Measurements from ENCODE around the gene SOCS6.

Gene SOCS6

DNA sequence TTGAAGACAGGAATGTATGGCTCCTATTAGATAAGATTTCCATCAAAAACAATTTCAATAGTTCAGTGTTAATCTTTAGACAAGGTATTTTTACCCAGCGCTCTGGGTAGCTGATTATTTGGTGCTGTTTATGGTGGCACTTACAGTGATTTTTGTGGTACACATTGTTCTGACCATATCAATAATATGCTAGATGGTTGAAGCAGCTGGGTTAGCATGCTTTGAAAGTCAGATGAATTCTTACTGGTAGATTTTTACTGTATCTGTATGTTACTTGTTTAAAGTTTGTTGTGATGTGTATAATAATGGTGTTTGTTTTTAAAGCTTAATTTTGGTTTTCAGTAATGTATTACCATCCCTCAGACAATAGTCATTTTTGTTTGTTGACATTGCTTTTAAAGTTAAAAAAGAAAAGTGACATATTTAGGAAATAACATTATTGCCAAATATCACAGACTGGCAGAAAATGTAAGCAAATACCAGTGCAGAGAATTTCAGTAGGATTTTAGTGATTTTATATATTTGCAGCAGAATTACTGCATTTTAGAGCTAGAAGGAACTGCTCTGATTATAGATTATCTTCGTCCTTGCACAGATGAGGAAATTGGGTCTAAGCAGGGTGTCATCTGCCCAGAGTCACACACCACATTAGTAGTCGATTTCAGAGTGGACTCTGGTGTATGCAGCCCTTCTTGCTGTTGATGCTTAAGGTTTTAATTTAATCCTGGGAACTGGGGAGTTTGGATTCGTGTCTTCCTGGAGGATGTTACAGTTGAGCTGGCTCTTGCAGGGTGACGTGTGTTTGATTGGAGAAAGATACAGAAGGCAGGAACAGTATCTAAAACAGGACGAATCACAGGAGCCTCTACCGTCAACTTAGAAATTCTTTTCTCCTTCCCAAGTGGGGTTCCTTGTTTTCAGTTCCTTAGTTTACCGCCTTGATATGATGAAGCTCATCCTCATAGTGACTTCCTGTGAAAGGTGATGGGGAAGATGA, 6.6 kb downstream of the SOCS6 start:
- Histone ChIP-seq H4K20me1 (peaks cover 97% of the 10 kb centered on the region), H3K4me2 (no peak overlapping the region), H3K4me1 (peaks cover 56% of the 10 kb centered on the region), H3K27ac (no peak overlapping the region), H3K9ac (no peak overlapping the region), H3K27me3 (no peaks in the 10 kb centered on the region), H3K9me3 (peaks cover 15% of the 10 kb centered on the region), H3K4me3 (no peak overlapping the region), H3K36me3 (peaks cover 26% of the 10 kb centered on the region)
- TF ChIP-seq Cebpa-rat (IDR thresholded peaks at IDR 0.05) = no peak

DNA sequence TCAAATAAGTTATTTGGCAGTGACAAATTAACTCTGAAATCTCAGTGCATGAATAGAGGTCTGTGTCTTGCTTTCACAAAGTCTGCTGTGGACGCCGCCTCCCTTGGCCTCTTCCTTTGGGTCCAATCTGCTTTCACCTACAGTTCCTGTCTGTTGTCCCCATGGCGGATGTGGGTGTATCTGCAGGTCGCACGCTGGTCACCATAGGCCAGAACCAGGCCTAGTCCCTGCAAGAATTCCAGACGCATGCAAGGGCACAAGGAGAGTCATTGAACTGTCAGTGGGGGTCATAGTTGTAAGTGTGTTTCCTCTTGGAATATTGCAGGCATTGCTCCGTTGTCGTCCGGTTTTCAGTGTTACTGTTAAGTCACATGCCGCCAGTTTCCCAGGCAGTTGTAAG, 7.4 kb downstream of the SOCS6 start:
- H3K27ac ChIP-seq = no peak overlapping the region
- H3K4me3 ChIP-seq = no peak overlapping the region
- no peaks in the 10 kb centered on the region for H3K27me3 ChIP-seq
- peaks cover 97% of the 10 kb centered on the region for H4K20me1 ChIP-seq
- no peak overlapping the region for H3K9ac ChIP-seq
- H3K4me2 ChIP-seq = no peak overlapping the region
- no peak for TF ChIP-seq Cebpa-rat (IDR thresholded peaks at IDR 0.05)
- H3K9me3 ChIP-seq = peaks cover 21% of the 10 kb centered on the region
- H3K4me1 ChIP-seq = peaks cover 48% of the 10 kb centered on the region
- H3K36me3 ChIP-seq = peaks cover 33% of the 10 kb centered on the region

DNA sequence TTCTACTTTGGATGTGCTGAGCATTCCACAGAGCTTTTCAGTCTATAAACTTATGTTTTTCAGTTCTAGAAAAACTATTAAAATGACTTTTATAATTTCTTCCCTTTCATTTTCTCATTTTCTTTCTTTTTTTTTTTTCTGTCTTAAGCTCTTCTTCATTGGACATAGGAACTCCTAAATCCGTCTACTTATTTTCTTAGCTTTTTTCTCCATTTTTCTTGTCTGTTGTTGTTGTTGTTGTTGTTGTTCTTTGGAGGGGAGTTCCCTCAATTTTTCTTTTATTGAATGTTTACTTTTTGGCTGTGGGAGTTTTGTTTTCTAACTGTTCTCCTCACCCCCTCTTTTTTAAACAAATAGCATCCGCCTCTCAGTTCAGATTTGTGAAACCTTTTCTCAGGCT, 7.9 kb downstream of the SOCS6 start:
- no peak overlapping the region for H3K27ac ChIP-seq
- no peak overlapping the region for H3K9ac ChIP-seq
- H3K4me2 ChIP-seq = no peak overlapping the region
- peaks cover 97% of the 10 kb centered on the region for H4K20me1 ChIP-seq
- peaks cover 43% of the 10 kb centered on the region for H3K4me1 ChIP-seq
- no peak for TF ChIP-seq Cebpa-rat (IDR thresholded peaks at IDR 0.05)
- no peak overlapping the region for H3K4me3 ChIP-seq
- peaks cover 25% of the 10 kb centered on the region for H3K9me3 ChIP-seq
- H3K36me3 ChIP-seq = peaks cover 33% of the 10 kb centered on the region
- H3K27me3 ChIP-seq = no peaks in the 10 kb centered on the region

DNA sequence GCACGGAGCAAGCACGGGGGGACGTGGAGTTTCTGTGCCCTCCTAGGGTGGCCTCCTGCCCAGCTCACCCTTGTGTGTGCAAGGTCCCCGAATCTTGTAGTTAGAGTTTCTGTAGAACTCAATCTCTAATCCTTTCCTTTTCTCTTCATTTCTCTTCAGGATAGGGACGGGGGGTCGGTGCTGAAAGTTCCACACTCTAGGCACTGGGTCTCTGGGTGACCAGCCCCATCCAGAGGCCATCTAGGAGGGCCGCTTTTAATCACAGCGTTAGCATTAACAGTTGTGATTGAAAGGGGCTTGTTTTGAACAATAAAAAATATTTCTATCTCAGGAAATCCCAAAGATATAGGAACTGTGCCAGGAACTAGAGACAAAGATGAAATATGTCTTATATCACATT, 10.5 kb downstream of the SOCS6 start:
- Histone ChIP-seq H3K36me3 (peaks cover 27% of the 10 kb centered on the region), H3K4me3 (no peak overlapping the region), H3K9ac (no peak overlapping the region), H3K27me3 (no peaks in the 10 kb centered on the region), H3K27ac (no peak overlapping the region), H3K4me1 (peaks cover 17% of the 10 kb centered on the region), H4K20me1 (peaks cover 95% of the 10 kb centered on the region), H3K4me2 (no peak overlapping the region), H3K9me3 (peaks cover 36% of the 10 kb centered on the region)
- TF ChIP-seq Cebpa-rat (IDR thresholded peaks at IDR 0.05) = no peak

DNA sequence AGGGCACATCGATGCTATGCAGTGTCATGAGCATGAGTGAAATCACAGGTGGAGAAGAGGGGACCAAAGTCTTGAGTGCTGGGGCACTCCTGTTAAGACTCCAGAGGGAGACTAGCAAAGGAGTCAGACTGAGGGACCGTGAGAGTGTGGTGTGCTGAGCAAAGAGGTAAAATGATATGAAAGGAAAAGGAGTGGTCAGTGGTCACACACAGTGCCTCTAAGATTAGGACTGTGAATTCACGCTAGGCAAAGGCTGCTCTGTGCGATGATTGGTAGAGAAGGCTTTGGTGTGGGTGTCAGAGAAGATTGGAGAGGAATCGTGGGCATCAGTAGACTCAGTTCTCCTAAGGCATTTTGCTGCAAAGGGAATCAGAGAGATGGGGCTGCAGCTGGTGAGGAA, 12.8 kb downstream of the SOCS6 start:
- Histone ChIP-seq H3K36me3 (peaks cover 30% of the 10 kb centered on the region), H3K4me1 (no peaks in the 10 kb centered on the region), H4K20me1 (peaks cover 92% of the 10 kb centered on the region), H3K9ac (no peak overlapping the region), H3K4me2 (no peak overlapping the region), H3K27me3 (no peaks in the 10 kb centered on the region), H3K9me3 (peaks cover 44% of the 10 kb centered on the region), H3K4me3 (no peak overlapping the region), H3K27ac (no peak overlapping the region)
- TF ChIP-seq Cebpa-rat (IDR thresholded peaks at IDR 0.05) = no peak

- Histone ChIP-seq H3K4me3 (no peak overlapping the region), H3K36me3 (peaks cover 14% of the 10 kb centered on the region; the same call in 1 of the 2 replicates), H3K27ac (no peak overlapping the region), H3K9ac (no peak overlapping the region), H3K27me3 (no peaks in the 10 kb centered on the region), H4K20me1 (peaks cover 97% of the 10 kb centered on the region), H3K4me2 (no peak overlapping the region), H3K4me1 (no peaks in the 10 kb centered on the region), H3K9me3 (peaks cover 41% of the 10 kb centered on the region)
- TF ChIP-seq Cebpa-rat (IDR thresholded peaks at IDR 0.05) = no peak
Observed at GRCh38 chr18:70308555-70309294, 19.9 kb downstream of the SOCS6 start.

DNA sequence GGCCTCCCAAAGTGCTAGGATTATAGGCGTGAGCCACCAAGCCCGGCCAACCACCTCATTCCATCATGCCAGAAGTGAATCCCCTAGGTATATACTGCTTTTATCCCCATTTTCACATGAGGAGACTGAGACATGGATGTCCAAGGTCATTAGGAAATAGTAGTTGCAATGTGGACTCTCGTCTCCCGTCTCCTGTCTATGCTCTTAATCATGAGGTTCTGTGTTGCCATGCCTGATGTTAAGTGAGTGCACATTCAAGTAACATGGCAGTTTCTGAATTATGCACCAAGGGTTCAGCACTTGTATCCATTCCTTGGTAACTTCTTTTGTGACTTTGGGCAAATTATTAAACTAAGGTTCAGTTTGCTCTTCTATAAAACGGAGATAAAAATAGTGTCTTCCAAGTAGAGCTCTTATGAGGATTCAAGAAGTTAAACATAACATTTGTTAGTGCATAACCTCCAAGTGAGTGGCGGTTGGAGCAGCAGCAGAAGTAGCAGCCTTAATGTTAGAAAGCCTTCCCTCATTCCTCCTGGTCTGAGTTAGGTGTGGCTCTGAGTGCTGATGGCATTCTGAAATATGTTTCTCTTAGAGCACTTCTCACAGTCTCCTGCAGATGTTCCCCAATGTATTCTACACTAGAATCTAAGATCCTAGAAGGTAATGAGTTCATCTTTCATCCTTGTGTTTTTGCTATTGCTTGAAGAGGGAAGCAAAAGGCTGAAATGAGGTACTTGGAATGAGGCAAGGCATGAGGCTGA, 21.9 kb downstream of the SOCS6 start:
- no peaks in the 10 kb centered on the region for H3K4me1 ChIP-seq
- no peak overlapping the region for H3K9ac ChIP-seq
- H3K36me3 ChIP-seq = peaks cover 9% of the 10 kb centered on the region; the same call in 1 of the 2 replicates
- no peaks in the 10 kb centered on the region for H3K27me3 ChIP-seq
- no peak for TF ChIP-seq Cebpa-rat (IDR thresholded peaks at IDR 0.05)
- H3K4me2 ChIP-seq = no peak overlapping the region
- H4K20me1 ChIP-seq = peaks cover 96% of the 10 kb centered on the region
- H3K27ac ChIP-seq = no peak overlapping the region
- H3K4me3 ChIP-seq = no peak overlapping the region
- peaks cover 37% of the 10 kb centered on the region for H3K9me3 ChIP-seq

DNA sequence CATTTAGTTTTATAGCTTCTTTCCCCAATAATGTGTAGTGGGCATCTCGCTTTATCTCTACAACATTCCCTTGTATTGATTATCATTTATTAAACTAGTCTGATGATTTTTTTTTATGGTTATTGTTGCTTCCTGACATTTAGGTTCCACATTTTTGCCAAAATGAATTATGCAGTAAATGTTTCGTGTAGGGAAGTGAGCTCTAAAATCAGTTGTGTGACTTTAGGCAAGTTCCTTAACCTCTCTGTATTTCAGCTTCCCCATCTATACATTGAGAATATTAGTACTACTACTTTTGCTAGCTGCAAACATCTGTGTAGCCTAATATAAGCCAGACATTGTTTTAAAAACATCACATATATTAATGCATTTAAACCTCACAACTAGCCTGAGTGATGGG, 22.9 kb downstream of the SOCS6 start:
- no peaks in the 10 kb centered on the region for H3K4me1 ChIP-seq
- H3K4me2 ChIP-seq = no peak overlapping the region
- no peak overlapping the region for H3K27ac ChIP-seq
- H3K4me3 ChIP-seq = no peak overlapping the region
- peaks cover 96% of the 10 kb centered on the region for H4K20me1 ChIP-seq
- peaks cover 36% of the 10 kb centered on the region for H3K9me3 ChIP-seq
- H3K27me3 ChIP-seq = no peaks in the 10 kb centered on the region
- peaks cover 9% of the 10 kb centered on the region; the same call in 1 of the 2 replicates for H3K36me3 ChIP-seq
- no peak overlapping the region for H3K9ac ChIP-seq
- TF ChIP-seq Cebpa-rat (IDR thresholded peaks at IDR 0.05) = no peak

GRCh38 chr18:70313640-70314039, 24.8 kb downstream of the SOCS6 start:
- peaks cover 94% of the 10 kb centered on the region for H4K20me1 ChIP-seq
- no peaks in the 10 kb centered on the region for H3K4me1 ChIP-seq
- no peak for TF ChIP-seq Cebpa-rat (IDR thresholded peaks at IDR 0.05)
- no peak overlapping the region for H3K27ac ChIP-seq
- H3K9ac ChIP-seq = no peak overlapping the region
- H3K9me3 ChIP-seq = peaks cover 29% of the 10 kb centered on the region
- no peaks in the 10 kb centered on the region for H3K27me3 ChIP-seq
- H3K36me3 ChIP-seq = peaks cover 11% of the 10 kb centered on the region; the same call in 1 of the 2 replicates
- no peak overlapping the region for H3K4me2 ChIP-seq
- H3K4me3 ChIP-seq = no peak overlapping the region

Data from BLaER1 (cell line).